CD4-positive, alpha-beta T cell treated with Interleukin-17A for 4 hours (primary cell): Measurements from ENCODE around the gene NACA.

Experiments
- DNase-seq: peaks from one replicate; pipeline ENCODE4 v3.0.0-alpha.2; 2020; ENCODE audit warnings: mixed read lengths

NACA gene

GRCh38 chr12:56687223-56688128 lies 37.6 kb downstream of the NACA start:
- DNase-seq: peak; percentile 65

GRCh38 chr12:56684745-56685359 lies 40.2 kb downstream of the NACA start:
- no peak for DNase-seq

GRCh38 chr12:56682323-56682722 lies 42.8 kb downstream of the NACA start:
- no peak for DNase-seq

- DNase-seq: peak; percentile 14
Measured at GRCh38 chr12:56679883-56680575, 45.1 kb downstream of the NACA start.

GRCh38 chr12:56678852-56679251 lies 46.2 kb downstream of the NACA start:
- DNase-seq: no peak

GRCh38 chr12:56677680-56678079 lies 47.4 kb downstream of the NACA start:
- no peak for DNase-seq

DNA sequence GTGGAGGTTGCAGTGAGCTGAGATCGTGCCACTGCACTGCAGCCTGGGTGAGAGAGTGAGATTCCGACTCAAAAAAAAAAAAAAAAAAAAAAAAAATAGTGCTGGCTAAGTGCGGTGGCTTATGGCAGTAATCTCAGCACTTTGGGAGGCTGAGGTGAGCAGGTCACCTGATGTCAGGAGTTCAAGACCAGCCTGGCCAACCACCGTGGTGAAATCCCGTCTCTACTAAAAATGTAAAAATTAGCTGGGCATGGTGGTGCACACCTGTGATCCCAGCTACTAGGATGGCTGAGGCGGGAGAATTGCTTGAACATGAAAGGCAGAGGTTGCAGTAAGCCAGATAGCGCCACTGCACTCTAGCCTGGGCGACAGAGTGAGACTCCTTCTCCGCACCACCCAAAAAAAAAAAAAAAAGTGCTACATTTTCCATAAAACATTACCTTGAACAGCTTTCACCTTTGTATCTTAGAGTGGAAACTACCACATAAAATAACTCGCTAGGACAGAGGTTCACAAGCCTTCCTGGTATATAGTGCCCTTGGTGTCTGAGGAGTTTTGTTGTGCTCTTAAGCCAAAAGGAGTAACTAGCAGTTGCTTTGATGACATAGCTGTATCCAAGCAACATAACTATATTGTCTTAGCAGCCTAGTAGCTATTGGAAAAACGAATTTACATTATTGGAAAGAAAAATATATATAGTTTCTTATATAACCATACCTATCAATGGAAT lies 48.1 kb downstream of the NACA start:
- DNase-seq: no peak

GRCh38 chr12:56671608-56672007 lies 53.5 kb downstream of the NACA start:
- DNase-seq: no peak

GRCh38 chr12:56670836-56671235 lies 54.3 kb downstream of the NACA start:
- DNase-seq: no peak

DNA sequence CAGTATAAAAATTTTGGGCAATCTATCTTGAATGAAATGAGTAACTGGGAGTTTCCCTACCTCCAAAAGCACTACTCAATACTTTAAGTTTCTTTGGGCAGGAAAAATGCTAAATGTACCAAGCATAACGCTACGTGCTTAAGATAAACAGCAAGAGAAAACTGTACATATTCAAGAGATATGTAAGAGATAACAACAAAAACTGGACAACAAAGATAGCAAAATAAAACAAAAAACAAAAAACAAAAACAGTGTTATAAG lies 57.0 kb downstream of the NACA start:
- no peak for DNase-seq
